Stomach smooth muscle (tissue), 2 donors: Measurements from ENCODE around the gene P3H3.

Experiments used
- H3K27ac ChIP-seq: one replicate; pipeline ENCODE4 v1.7.0; 2013; ENCODE audit warnings: mild to moderate bottlenecking, low read length, inconsistent platforms
- H3K27me3 ChIP-seq, 2 donors: one replicate each; pipeline ENCODE4 v1.7.0; 2013; ENCODE audit warnings: low read length in 2 of 2; ENCODE audit not compliant: insufficient read depth in 2 of 2, control insufficient read depth in 1 of 2
- H3K36me3 ChIP-seq, 2 donors: one replicate each; pipeline ENCODE4 v1.7.0; 2013; ENCODE audit warnings: low read length in 2 of 2; ENCODE audit not compliant: control insufficient read depth in 2 of 2, insufficient read depth in 2 of 2
- H3K4me1 ChIP-seq: one replicate; pipeline ENCODE4 v1.7.0; 2013; ENCODE audit warnings: low read length; ENCODE audit not compliant: control insufficient read depth, insufficient read depth
- H3K4me3 ChIP-seq, 2 donors: one replicate each; pipeline ENCODE4 v1.7.0; 2013; ENCODE audit warnings: low read length in 2 of 2
- H3K9ac ChIP-seq, 2 donors: one replicate each; pipeline ENCODE4 v1.7.0; 2013; ENCODE audit warnings: low read length in 2 of 2, mild to moderate bottlenecking in 1 of 2
- H3K9me3 ChIP-seq, 2 donors: one replicate each; pipeline ENCODE4 v1.7.0; 2013; ENCODE audit warnings: low read length in 2 of 2; ENCODE audit not compliant: control insufficient read depth in 2 of 2
- donor health status: healthy.
- donor health status: Pancreatic carcinoma.

Gene P3H3

GRCh38 chr12:6821591-6822425, 6.4 kb upstream of the P3H3 start, which contains the start of gene GPR162:
Gene GPR162 (plus strand): TSS chr12:6821821. CDS start chr12:6823899, 2,078 bp downstream.
- Histone ChIP-seq H3K27ac (no peak within 1 kb of the TSS), H3K4me1 (peaks cover 32% of the 10 kb centered on the region), H3K4me3 (peak within 1 kb of the TSS; percentile 70 to 72), H3K36me3 (no peaks in the 10 kb centered on the region), H3K9ac (peak within 1 kb of the TSS; percentile 47 to 60), H3K9me3 (no peaks in the 10 kb centered on the region), H3K27me3 (peaks cover 0 to 16% of the 10 kb centered on the region in 2 donors)

DNA sequence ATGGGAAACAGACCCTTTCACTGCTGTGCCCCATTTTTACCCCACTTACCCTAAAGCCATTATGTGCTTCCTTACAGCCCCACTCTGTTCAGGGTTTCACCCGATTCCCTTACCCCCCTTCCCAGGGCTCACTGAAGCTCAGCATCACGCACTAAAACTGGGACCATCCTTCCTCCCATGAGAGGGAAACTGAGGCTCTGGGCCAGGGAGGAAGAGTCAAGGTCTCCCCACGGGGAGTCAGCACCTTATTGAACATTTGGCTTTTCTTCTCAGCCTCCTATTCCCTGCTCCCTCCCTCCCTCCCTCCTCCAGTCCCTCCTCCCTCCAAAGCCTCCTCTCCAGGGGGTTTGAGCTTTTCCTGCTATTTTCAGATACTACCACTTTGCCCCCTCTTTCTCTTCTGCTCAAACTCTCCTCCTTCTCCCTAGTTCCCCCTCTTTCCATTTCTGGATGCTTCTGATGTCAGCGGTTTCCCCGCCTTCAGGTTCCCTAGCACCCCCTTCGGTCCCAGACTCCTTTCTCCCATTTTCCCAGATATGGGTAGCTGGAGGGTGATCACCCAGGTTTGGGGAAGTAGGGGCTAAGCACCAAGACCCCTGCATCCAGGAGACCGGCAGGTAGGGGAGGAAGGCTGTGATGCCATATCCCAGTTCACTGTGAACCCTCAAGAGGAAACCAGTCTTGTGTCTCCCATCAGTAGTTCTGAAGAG, 5.6 kb upstream of the P3H3 start:
- Histone ChIP-seq H3K27ac (no peak overlapping the region), H3K27me3 (peaks cover 0 to 16% of the 10 kb centered on the region in 2 donors), H3K9ac (peak overlapping the region; percentile 47 to 60), H3K4me1 (peaks cover 40% of the 10 kb centered on the region), H3K4me3 (peak overlapping the region; percentile 70 to 72), H3K36me3 (no peaks in the 10 kb centered on the region), H3K9me3 (no peaks in the 10 kb centered on the region)

- no peak overlapping the region for H3K4me3 ChIP-seq
- H3K36me3 ChIP-seq = no peaks in the 10 kb centered on the region
- no peak overlapping the region for H3K27ac ChIP-seq
- peaks cover 0 to 16% of the 10 kb centered on the region in 2 donors for H3K27me3 ChIP-seq
- no peaks in the 10 kb centered on the region for H3K9me3 ChIP-seq
- H3K9ac ChIP-seq = no peak overlapping the region
- H3K4me1 ChIP-seq = peaks cover 41% of the 10 kb centered on the region
These were observed 4.8 kb upstream of the P3H3 start for GRCh38 chr12:6823182-6824084.

DNA sequence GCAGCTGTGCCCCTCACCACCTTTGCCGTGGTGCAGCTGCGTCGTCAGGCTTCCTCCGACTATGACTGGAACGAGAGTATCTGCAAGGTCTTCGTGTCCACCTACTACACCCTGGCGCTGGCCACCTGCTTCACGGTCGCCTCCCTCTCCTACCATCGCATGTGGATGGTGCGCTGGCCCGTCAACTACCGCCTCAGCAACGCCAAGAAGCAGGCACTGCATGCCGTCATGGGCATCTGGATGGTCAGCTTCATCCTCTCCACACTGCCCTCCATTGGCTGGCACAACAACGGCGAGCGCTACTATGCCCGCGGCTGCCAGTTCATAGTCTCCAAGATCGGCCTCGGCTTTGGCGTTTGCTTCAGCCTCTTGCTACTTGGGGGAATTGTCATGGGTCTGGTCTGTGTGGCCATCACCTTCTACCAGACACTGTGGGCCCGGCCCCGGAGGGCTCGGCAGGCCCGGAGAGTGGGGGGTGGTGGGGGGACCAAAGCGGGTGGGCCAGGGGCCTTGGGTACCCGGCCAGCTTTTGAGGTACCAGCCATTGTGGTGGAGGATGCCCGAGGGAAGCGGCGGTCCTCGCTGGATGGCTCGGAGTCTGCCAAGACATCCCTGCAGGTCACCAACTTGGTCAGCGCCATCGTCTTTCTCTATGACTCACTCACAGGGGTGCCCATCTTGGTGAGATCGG, 4.0 kb upstream of the P3H3 start:
- no peak overlapping the region for H3K4me3 ChIP-seq
- no peaks in the 10 kb centered on the region for H3K36me3 ChIP-seq
- H3K9ac ChIP-seq = no peak overlapping the region
- peaks cover 41% of the 10 kb centered on the region for H3K4me1 ChIP-seq
- no peak overlapping the region for H3K27ac ChIP-seq
- no peaks in the 10 kb centered on the region for H3K9me3 ChIP-seq
- H3K27me3 ChIP-seq = peaks cover 0 to 16% of the 10 kb centered on the region in 2 donors

DNA sequence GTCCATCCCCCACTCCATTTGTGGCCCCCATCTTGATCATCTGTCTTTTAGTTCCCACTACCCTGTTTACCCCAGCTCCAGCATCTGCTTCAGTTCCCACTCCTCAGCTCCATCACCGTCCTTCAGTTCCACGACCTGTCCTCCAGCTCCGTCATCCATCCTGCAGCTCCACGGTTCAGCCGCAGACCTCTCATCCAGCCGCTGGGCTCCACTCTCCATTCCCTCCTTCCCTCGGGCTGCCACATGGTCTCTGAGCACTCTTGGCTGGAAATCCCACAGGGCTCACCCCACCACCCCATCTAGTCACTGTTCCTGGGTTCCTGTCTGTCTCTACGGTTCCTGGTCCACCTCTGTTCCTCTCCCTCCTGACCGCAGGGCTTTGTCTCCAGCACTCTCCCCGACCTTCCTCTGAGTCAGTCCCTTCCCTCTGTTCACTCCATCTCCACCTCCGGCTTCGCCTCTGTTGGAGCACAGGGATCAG, 3.3 kb upstream of the P3H3 start:
- H3K36me3 ChIP-seq = no peaks in the 10 kb centered on the region
- no peaks in the 10 kb centered on the region for H3K9me3 ChIP-seq
- H3K4me1 ChIP-seq = peaks cover 47% of the 10 kb centered on the region
- no peak overlapping the region for H3K27ac ChIP-seq
- H3K9ac ChIP-seq = peak overlapping the region; percentile 13 to 39
- H3K27me3 ChIP-seq = peaks cover 0 to 16% of the 10 kb centered on the region in 2 donors
- peak overlapping the region in 1 of 2 donors; percentile 59 for H3K4me3 ChIP-seq

DNA sequence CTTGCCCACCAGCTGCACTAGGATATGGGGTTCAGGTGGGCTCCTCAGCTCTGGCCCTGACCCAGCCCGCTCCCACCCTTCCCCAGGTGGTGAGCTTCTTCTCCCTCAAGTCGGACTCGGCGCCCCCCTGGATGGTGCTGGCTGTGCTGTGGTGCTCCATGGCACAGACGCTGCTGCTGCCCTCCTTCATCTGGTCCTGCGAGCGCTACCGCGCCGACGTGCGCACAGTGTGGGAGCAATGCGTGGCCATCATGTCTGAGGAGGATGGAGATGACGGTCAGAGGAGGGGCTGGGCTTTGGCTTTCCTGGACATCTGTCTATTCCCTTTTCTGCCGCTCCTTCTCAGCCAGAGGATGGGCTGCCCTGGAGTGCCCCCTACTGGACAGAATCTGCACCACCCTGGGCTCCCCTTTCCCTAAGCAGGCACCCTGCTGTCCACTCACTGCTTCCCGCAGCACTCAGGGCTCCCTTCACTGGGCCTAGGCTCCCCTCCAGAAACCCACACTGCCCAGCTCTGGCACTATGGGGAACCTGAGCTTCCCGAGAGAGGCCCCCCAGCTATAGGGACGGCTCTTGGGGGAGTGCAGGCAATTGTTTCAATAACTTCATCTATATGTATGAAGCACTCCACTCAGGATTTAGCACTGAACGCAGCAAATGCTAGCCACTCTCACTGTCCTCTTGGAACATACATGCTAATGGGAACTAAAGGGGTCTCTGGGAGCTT, 2.6 kb upstream of the P3H3 start:
- Histone ChIP-seq H3K27me3 (peaks cover 0 to 16% of the 10 kb centered on the region in 2 donors), H3K36me3 (peaks cover 0 to 2% of the 10 kb centered on the region in 2 donors), H3K27ac (no peak overlapping the region), H3K4me1 (peaks cover 51% of the 10 kb centered on the region), H3K9me3 (no peaks in the 10 kb centered on the region), H3K4me3 (peak overlapping the region in 1 of 2 donors; percentile 59), H3K9ac (peak overlapping the region; percentile 13 to 39)

DNA sequence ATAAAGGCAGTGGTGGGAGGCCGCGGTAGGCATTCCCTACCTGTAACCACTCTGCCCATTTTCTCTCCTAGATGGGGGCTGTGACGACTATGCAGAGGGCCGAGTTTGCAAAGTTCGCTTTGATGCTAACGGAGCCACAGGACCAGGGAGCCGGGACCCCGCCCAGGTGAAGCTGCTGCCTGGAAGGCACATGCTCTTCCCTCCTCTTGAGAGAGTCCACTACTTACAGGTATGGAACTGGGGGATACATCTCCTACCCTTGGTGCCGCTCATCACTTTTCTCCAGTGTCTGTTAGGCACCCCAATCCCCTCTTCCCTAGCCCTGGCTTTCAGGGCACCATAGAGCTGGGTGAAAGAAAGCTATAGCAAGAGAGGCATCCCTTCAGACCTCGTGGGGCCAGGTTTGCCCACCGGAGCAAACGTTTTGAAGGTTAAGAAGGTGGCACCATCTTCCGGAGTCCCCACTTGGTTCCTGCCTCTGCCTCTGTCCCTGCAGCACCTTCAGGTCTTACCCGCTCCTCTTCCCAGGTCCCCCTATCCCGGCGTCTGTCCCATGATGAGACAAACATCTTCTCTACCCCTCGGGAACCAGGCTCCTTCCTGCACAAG, 2.0 kb upstream of the P3H3 start:
- H3K27me3 ChIP-seq = peaks cover 0 to 13% of the 10 kb centered on the region in 2 donors
- no peak overlapping the region for H3K27ac ChIP-seq
- H3K9me3 ChIP-seq = no peaks in the 10 kb centered on the region
- H3K4me3 ChIP-seq = no peak overlapping the region
- peaks cover 0 to 5% of the 10 kb centered on the region in 2 donors for H3K36me3 ChIP-seq
- no peak overlapping the region for H3K9ac ChIP-seq
- peaks cover 45% of the 10 kb centered on the region for H3K4me1 ChIP-seq

DNA sequence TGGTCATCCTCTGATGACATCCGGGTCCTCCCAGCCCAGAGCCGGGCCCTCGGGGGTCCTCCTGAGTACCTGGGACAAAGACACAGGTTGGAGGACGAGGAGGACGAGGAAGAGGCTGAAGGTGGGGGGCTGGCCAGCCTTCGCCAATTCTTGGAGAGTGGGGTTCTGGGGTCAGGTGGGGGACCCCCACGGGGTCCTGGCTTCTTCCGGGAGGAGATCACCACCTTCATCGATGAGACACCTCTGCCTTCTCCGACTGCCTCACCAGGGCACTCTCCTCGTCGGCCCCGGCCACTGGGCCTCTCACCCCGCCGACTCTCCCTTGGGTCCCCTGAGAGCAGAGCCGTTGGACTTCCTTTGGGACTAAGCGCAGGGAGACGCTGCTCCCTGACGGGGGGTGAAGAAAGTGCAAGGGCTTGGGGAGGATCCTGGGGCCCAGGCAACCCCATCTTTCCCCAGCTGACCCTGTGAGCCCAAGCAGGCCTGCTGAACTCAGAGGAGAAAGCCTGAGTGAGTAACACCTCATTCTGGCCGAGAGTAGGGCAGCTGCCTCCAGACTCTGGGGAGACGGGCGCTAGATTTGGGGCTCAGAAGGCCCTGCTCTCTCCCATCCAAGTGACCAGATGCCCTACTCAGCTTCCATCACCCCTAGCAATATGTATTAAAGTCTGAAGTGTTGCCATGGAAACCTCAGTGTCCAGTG, 1.3 kb upstream of the P3H3 start:
- Histone ChIP-seq H3K9me3 (no peaks in the 10 kb centered on the region), H3K27ac (peak overlapping the region; percentile 24), H3K4me1 (peaks cover 42% of the 10 kb centered on the region), H3K27me3 (peaks cover 0 to 12% of the 10 kb centered on the region in 2 donors), H3K36me3 (peaks cover 5 to 9% of the 10 kb centered on the region in 2 donors), H3K9ac (peak overlapping the region; percentile 13 to 62), H3K4me3 (peak overlapping the region in 1 of 2 donors; percentile 55)
